ENCODE measurements around the gene OR10H1. TPM values are rescaled to one million over a fixed set of nuclear protein-coding genes. Genes with fewer than 3 reads are reported as not detected.

OR10H1 gene
- total and polyA plus RNA-seq, 9 of the 15 experiments (the other 6 are each of a cell fraction or from before 2014, with no cell fraction given), result not detected

- peak in 1 of 2 experiments; percentile 32; a peak in 2 of 4 replicates for TF ChIP-seq RAD21 (CRISPR knock-in tag; conservative IDR thresholded peaks at IDR 0.05 in 1 of 2, IDR thresholded peaks at IDR 0.05 in 1 of 2)
- peak; percentile 43; the same call in 1 of the 2 replicates for TF ChIP-seq SMC3 (conservative IDR thresholded peaks at IDR 0.05; ENCODE audit: insufficient read depth, low read depth, low read length)
- no peak for TF ChIP-seq PYGO2 (tag; IDR thresholded peaks at IDR 0.05)
- TF ChIP-seq CEBPG (CRISPR knock-in tag; IDR thresholded peaks at IDR 0.05), result no peak
- no peak for TF ChIP-seq CEBPG (tag; conservative IDR thresholded peaks at IDR 0.05 in 1 of 2, IDR thresholded peaks at IDR 0.05 in 1 of 2)
- 0 out of 4 replicates have a peak, but pooled peaks of 1 of the 2 experiments have one; percentile 21 for TF ChIP-seq NRF1 (conservative IDR thresholded peaks at IDR 0.05 in 1 of 2, IDR thresholded peaks at IDR 0.05 in 1 of 2)
- TF ChIP-seq, protein P1, sequence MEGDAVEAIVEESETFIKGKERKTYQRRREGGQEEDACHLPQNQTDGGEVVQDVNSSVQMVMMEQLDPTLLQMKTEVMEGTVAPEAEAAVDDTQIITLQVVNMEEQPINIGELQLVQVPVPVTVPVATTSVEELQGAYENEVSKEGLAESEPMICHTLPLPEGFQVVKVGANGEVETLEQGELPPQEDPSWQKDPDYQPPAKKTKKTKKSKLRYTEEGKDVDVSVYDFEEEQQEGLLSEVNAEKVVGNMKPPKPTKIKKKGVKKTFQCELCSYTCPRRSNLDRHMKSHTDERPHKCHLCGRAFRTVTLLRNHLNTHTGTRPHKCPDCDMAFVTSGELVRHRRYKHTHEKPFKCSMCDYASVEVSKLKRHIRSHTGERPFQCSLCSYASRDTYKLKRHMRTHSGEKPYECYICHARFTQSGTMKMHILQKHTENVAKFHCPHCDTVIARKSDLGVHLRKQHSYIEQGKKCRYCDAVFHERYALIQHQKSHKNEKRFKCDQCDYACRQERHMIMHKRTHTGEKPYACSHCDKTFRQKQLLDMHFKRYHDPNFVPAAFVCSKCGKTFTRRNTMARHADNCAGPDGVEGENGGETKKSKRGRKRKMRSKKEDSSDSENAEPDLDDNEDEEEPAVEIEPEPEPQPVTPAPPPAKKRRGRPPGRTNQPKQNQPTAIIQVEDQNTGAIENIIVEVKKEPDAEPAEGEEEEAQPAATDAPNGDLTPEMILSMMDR (IDR thresholded peaks at IDR 0.05 in 2 of 3, conservative IDR thresholded peaks at IDR 0.05 in 1 of 3; ENCODE audit: insufficient read depth in 2 of 3, low read depth in 1 of 3, low read length in 3 of 3), result peak; percentile 53 to 55 (median 54)
- TF ChIP-seq CTCFL (IDR thresholded peaks at IDR 0.05; ENCODE audit: borderline replicate concordance, insufficient read depth, low read depth, low read length, poor library complexity, severe bottlenecking), result peak; percentile 71
Observed at GRCh38 chr19:15759962-15760565, 55.4 kb downstream of the OR10H1 start (continued).
